Effector memory CD4-positive, alpha-beta T cell (primary cell): ENCODE results near the gene PTPN20.

Source experiments
- DNase-seq, 3 donors: peaks; one replicate each; pipeline ENCODE4 v3.0.0-alpha.2; 2020
- H3K27ac ChIP-seq: 2 replicates; pipeline ENCODE4 v1.7.0; 2013; ENCODE audit warnings: mild to moderate bottlenecking, low read length, moderate library complexity; ENCODE audit not compliant: insufficient read depth, poor library complexity, severe bottlenecking
- H3K27me3 ChIP-seq: replicated peaks from 2 replicates; pipeline ENCODE4 v1.7.0; 2013; ENCODE audit warnings: mild to moderate bottlenecking, low read length; ENCODE audit not compliant: insufficient read depth, control insufficient read depth, poor library complexity, severe bottlenecking
- H3K36me3 ChIP-seq: 2 replicates; pipeline ENCODE4 v1.7.0; 2013; ENCODE audit warnings: mild to moderate bottlenecking, low read length, moderate library complexity; ENCODE audit not compliant: control insufficient read depth, insufficient read depth
- H3K4me1 ChIP-seq: 2 replicates; pipeline ENCODE4 v1.7.0; 2013; ENCODE audit warnings: low read length, mild to moderate bottlenecking; ENCODE audit not compliant: control insufficient read depth, insufficient read depth, poor library complexity, severe bottlenecking
- H3K4me3 ChIP-seq: 2 replicates; pipeline ENCODE4 v1.7.0; 2013; ENCODE audit warnings: low read length, low read depth, mild to moderate bottlenecking; ENCODE audit not compliant: insufficient read depth, poor library complexity, severe bottlenecking
- H3K9me3 ChIP-seq: 2 replicates; pipeline ENCODE4 v1.7.0; 2013; ENCODE audit warnings: mild to moderate bottlenecking, low read length, moderate library complexity; ENCODE audit not compliant: control insufficient read depth

The PTPN20 gene

DNA sequence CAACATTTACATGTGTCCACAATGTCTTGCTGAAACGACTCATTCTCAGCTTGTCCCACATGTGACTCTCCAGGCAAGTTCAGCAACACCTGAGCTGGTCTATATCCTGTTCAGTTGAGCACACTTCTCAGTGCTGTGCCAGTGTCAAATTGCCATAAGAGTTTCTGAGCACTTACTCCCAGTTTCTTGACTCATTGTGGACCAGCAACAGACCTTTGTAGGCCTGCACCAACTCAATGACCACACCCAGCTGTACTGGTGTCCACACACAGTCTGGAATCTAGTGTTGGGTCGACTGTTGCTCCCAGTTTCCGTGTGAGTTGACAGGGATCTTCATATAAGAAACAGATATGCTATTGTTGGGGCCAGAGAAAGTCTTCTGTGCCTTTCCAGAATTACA lies 88.0 kb downstream of the PTPN20 start:
- Histone ChIP-seq H3K4me3 (no peak overlapping the region), H3K36me3 (no peaks in the 10 kb centered on the region), H3K9me3 (no peaks in the 10 kb centered on the region), H3K4me1 (no peaks in the 10 kb centered on the region), H3K27me3 (peaks cover 4% of the 10 kb centered on the region), H3K27ac (no peak overlapping the region)
- no peak for DNase-seq

DNA sequence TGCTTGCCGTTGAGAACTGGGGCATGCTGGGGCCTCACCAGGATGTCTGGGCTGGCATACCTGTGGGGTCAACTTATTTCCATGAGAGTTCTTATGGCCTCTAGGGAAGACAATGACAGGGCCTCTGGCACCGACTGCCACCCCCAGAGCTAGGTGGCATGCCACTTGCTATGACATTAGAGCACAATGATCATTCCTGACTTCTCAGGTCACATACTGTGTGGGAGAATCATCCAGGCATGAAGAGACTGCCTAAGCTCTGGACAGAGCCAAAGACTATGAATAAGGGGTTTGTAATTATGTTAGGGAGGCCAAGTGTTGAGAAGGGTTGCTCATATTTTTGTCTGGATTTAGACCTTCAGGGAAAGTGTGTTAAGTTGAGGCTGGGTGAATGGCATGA lies 97.5 kb downstream of the PTPN20 start:
- no peak overlapping the region for H3K4me3 ChIP-seq
- H3K9me3 ChIP-seq, result no peaks in the 10 kb centered on the region
- DNase-seq, result no peak
- H3K27ac ChIP-seq, result no peak overlapping the region
- no peaks in the 10 kb centered on the region for H3K27me3 ChIP-seq
- H3K4me1 ChIP-seq, result no peaks in the 10 kb centered on the region
- H3K36me3 ChIP-seq, result no peaks in the 10 kb centered on the region

DNA sequence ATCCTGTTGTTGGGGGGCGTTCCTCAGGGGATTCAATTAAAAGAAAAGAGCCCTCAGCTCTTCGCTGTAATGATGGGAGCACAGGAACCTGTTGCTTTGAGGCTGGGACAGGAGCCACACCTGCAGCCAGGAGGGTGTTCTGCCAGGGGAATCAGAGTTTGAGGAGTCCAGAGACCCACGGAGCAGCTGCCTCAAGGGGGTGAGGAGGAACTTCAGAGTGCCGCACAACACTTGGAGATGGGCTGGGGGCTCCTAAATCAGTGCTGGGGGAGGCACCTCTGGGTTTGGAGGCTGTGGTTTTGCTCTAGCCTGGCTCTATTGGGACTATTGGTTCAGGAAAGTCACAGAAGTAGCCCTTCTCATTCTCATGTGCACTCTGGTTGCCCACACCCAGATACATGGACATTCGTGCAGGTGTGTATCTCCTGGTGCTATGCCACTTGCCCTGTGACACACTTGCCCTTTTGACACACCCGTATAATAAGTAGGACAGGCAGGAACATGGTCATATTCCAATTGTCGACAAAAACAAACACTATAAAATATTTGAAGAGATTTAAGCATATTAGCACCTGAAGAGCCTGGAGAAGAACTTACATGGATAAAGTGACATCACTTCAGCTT lies 98.1 kb downstream of the PTPN20 start:
- DNase-seq, result no peak
- no peaks in the 10 kb centered on the region for H3K4me1 ChIP-seq
- no peak overlapping the region for H3K27ac ChIP-seq
- no peaks in the 10 kb centered on the region for H3K27me3 ChIP-seq
- H3K9me3 ChIP-seq, result no peaks in the 10 kb centered on the region
- H3K36me3 ChIP-seq, result no peaks in the 10 kb centered on the region
- H3K4me3 ChIP-seq, result no peak overlapping the region

DNA sequence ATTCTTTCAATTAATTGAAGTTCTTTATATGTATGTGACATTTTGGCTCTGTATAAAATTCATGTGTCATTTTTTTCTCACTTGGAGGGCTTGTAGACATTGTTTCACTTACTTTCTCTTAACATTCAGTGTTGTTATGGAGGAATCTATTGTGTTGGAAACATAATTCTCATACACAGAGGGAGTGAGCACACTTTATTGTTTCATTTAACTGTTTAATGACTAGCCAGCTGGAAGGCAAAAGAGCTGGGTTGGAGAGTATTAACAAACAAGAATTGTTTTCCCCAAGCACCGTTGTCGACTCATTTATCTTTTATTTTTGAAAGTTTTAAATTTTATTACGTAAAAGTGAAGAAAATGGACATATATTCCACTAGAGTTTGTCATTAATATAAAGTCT lies 98.8 kb downstream of the PTPN20 start:
- no peaks in the 10 kb centered on the region for H3K36me3 ChIP-seq
- no peaks in the 10 kb centered on the region for H3K4me1 ChIP-seq
- no peaks in the 10 kb centered on the region for H3K27me3 ChIP-seq
- no peaks in the 10 kb centered on the region for H3K9me3 ChIP-seq
- H3K4me3 ChIP-seq, result no peak overlapping the region
- H3K27ac ChIP-seq, result no peak overlapping the region
- DNase-seq, result no peak

DNA sequence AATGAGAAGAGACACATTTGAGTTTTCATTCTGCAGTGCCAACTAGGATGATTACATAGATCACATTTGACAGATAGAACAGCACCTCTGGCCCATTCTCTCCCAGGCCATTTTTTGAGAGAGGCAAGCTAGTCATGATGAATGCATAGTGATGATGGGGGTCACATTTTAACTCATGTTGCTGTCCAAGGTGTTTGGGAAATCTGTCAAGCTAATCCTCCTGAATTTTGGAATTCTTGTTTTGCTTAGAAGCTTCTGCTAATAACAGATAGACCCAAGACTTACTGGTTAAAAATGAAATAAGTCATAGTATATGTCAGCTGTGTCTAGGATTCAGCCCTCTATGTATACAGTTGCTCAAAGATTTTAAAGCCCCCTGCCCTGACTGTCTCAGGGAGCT lies 101.0 kb downstream of the PTPN20 start:
- Histone ChIP-seq H3K4me1 (no peaks in the 10 kb centered on the region), H3K4me3 (no peak overlapping the region), H3K27ac (no peak overlapping the region), H3K9me3 (no peaks in the 10 kb centered on the region), H3K27me3 (no peaks in the 10 kb centered on the region), H3K36me3 (no peaks in the 10 kb centered on the region)
- DNase-seq, result no peak

DNA sequence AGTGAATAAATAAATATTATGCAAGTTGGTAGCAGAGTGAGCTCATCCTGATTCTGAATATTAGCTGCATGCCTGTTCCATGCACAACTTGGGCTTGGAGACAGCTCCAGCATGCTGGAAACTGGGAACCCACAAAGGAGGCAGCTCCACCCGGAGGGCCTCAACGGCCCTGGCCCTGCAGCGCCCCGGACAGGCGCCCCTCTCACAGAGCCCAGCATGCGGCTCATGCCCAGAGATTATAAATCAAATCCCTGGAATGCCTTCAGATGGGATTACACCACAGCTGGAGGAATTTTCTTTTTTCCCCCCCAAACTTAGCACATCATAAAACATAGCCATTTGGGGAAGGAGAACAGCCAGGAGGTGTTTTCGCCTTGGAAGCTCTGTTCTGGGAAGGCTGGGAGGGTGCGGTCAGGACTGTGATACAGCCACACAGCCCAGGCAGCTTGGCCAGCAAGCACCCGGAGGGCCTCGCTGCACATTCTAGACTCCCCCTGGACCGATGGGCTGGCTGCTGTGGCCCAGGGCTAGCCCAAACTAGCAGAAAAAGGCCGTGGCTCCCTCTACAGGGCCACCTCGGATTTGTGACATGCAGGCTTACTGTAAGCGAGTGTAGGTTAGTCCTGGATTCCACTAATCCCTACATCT lies 102.4 kb downstream of the PTPN20 start:
- H3K27me3 ChIP-seq, result no peaks in the 10 kb centered on the region
- no peak for DNase-seq
- H3K4me3 ChIP-seq, result no peak overlapping the region
- H3K27ac ChIP-seq, result no peak overlapping the region
- no peaks in the 10 kb centered on the region for H3K4me1 ChIP-seq
- no peaks in the 10 kb centered on the region for H3K36me3 ChIP-seq
- no peaks in the 10 kb centered on the region for H3K9me3 ChIP-seq

DNA sequence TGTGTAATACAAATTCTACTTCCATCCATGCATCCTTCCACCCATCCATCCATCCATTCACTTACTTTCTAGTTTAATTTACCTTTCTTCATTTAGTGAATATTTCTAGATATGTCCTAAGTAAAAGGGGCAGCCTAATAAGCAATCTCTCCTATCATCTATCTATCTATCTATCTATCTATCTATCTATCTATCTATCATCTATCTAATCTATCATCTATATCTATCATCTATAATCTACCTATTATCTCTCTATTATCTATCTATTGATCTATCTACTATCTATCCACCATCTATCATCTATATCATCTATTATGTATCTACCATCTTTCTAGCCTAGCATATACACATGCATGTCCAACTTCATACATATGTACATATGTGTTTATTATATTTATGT lies 104.2 kb downstream of the PTPN20 start:
- H3K4me1 ChIP-seq, result no peaks in the 10 kb centered on the region
- no peak overlapping the region for H3K4me3 ChIP-seq
- no peaks in the 10 kb centered on the region for H3K36me3 ChIP-seq
- no peaks in the 10 kb centered on the region for H3K27me3 ChIP-seq
- no peak for DNase-seq
- H3K27ac ChIP-seq, result no peak overlapping the region
- H3K9me3 ChIP-seq, result no peaks in the 10 kb centered on the region

DNA sequence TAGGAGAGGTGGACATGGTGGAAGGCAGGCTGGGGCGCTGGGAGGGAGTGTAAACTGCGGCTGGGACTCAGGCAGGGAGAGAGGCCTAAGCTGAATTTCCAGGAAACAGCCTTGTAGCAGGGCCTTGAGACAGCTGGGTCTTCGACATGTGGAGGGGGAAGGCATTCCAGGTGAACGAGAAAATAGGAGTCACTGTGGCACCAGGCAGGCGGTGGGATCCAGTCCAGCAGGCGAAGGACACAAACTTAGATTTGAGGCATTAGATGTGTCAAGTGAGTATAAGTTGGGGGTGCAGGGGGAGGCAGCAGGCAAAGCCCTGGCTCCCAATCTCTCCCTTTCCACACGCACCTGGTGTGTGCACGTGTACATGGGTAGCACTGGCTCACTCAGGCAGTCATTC lies 105.3 kb downstream of the PTPN20 start:
- Histone ChIP-seq H3K4me1 (no peaks in the 10 kb centered on the region), H3K4me3 (no peak overlapping the region), H3K36me3 (no peaks in the 10 kb centered on the region), H3K9me3 (no peaks in the 10 kb centered on the region), H3K27ac (no peak overlapping the region), H3K27me3 (no peaks in the 10 kb centered on the region)
- no peak for DNase-seq

DNA sequence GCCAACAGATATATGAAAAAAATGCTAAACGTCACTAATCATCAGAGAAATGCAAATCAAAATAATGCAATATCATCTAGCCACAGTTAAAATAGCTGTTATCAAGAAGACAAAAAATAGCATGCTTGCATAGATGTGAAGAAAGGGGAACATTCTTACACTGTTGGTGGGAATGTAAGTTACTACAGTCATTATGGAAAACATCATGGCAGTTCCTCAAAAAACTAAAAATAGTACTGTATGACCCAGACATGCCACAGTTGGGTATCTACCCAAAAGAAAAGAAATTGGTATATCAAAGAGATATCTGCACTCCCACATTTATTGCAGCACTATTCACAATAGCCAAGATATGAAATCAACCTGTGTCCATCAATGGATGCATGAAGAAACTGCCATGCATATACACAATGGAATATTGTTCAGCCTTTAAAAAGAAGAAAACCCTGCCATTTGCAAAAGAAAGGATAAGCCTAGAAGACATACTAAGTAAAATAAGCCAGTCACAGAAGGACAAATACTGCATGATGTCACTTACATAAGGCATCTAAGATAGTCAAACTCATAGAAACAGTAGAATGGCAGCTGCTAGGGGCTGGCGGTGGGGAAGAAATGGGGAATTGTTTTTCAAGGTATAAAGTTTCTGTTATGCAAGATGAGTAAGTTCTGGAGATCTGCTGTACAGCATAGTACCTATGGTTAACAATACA lies 107.0 kb downstream of the PTPN20 start:
- Histone ChIP-seq H3K9me3 (no peaks in the 10 kb centered on the region), H3K27ac (no peak overlapping the region), H3K27me3 (no peaks in the 10 kb centered on the region), H3K4me1 (no peaks in the 10 kb centered on the region), H3K36me3 (no peaks in the 10 kb centered on the region), H3K4me3 (no peak overlapping the region)
- no peak for DNase-seq
